DND-41 (cell line): ENCODE measurements around the gene CCNA1.

Source experiments
- CTCF ChIP-seq: IDR thresholded peaks from 2 replicates; pipeline ENCODE4 v1.5.1; 2012; ENCODE audit warnings: borderline replicate concordance, low read length, moderate library complexity, mild to moderate bottlenecking; ENCODE audit not compliant: poor library complexity, severe bottlenecking; ENCODE audit errors: extremely low read depth
- EZH2 ChIP-seq: IDR thresholded peaks from 3 replicates; pipeline ENCODE4 v1.6.1; 2012; ENCODE audit warnings: borderline replicate concordance, low read depth, mild to moderate bottlenecking, moderate library complexity, low read length, inconsistent platforms; ENCODE audit not compliant: severe bottlenecking

- TF ChIP-seq EZH2: no peak
- TF ChIP-seq CTCF: no peak
These were observed 19.1 kb upstream of the CCNA1 start for GRCh38 chr13:36413161-36413560.
